ENCODE results near the gene NDUFC1.
A peak's percentile ranks its signal among the peaks of the same experiment; 100 is the strongest.
"Not testable (repeated sequence)": the region's sequence is repeated elsewhere in the genome, so short reads cannot be mapped to it uniquely, and the experiment has no call there.

NDUFC1 gene

DNA sequence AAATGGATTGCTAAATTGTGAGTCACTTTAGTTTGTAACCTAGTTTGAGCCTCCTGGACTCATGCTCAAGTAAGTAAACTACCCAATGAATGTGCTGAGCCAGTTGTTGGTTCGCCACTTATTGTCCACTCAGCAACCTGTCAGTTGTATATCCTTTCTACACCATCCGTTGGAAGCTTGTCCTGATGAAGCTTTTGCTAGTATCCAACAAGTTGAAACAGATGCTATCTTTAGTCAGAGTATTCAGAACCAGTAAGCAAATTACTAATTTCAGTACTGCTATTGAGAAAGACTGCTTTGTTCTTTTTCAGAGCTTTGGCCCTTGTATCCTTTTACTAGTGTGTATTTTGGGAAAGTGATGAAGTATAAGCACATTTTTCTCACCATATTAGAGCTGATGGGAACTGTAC is 5.3 kb downstream of the NDUFC1 start:
- no peak for DNase-seq

- DNase-seq, result no peak
Measured at GRCh38 chr4:139295942-139296299, 6.4 kb downstream of the NDUFC1 start.

GRCh38 chr4:139295206-139295941 is 6.9 kb downstream of the NDUFC1 start:
- DNase-seq, result peak; percentile 96 to 99

- DNase-seq, result no peak
Measured at GRCh38 chr4:139286186-139286698, 16.0 kb downstream of the NDUFC1 start.

DNA sequence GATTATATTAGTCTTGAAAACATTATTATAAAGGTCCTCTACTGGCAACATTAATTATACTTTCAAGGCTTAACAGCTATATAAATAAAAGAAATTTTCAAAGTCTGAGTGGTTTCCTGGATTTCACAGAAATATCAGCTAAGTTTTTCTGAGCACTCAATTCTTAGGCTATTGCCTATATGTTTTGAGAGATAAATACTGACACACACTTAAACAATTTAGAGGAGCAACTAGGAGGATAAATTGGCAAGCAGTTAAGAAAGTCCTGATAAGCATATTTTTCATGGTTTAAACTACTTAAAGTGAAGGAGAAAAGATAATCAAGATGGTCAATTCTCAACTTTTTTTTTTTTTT is 19.6 kb downstream of the NDUFC1 start:
- DNase-seq, result no peak

DNA sequence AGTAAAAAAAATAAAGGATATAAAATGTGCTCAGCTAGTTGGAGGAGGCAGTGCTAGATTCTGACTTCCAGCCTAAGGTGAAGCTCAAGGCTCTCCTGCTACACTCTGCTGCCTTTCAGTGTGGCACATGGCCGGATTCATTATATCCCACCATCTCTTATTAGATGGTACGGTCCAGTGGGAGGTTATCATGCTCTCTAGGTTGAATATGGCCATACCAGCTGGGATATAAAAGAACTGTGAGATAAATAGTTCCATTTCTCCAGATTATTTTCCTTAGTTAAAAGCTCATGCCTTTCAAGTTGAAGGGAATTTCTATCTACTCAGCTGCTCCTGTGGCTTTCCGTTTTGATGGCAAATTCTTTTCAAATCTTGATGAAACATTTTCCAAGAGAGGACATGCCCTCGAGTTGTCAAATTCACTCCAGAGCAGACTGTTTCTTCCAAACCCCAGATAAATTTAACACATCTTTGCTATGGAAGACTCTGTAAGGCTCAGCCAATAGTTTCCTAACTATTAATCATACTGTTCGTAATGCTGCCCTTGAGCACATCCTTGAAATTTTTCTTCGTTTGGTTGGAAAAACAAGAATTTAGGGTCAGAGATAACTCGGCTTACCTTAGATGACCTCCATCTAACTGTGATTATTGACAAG is 20.1 kb downstream of the NDUFC1 start:
- DNase-seq, result no peak

- DNase-seq, result no peak
Measured at GRCh38 chr4:139279760-139280620, 22.3 kb downstream of the NDUFC1 start, which contains the start of gene MGARP. TSS of gene MGARP (minus strand) at chr4:139280225. CDS start at chr4:139280158, 67 bp downstream.

DNA sequence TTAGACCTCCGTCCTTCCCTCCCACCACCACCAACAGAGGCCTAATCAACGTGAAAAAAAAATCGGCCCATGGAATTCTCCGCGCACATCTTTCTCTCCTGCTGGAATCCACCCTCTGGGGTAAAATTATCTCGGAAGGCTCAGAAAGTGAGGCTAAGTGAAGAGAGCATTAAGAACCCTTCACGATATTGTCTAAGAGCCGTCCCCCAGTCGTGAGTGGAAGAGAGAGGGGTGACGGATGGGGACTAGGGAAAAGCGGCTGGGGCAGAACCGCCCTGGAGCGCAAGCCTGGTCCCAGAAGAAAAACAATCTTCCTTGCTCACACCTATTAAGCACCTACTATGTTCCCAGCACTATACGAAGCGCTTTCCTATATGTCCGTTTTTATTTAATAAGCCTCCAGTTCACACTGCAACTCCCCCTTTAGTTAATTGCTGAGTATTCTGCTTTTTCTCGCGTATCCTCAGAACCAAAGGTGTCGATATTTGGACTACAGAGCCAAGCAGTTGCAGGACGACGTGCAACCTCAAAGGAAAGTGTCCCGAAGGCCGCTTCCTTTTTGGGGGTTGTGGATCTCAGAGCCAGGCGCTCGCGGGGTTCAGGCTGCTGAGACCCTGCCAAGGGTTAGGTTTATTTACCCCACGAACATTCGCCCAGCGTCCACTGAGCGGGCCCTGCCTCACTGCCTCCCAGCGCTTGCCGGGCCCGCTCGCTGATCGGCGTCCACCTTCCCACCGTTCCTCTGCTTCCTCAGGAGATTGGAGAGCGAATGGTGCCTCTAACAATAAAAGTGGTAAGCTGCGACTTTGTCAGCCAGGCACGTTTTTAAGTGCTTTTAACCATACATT is 23.1 kb downstream of the NDUFC1 start:
- DNase-seq, result no peak

DNA sequence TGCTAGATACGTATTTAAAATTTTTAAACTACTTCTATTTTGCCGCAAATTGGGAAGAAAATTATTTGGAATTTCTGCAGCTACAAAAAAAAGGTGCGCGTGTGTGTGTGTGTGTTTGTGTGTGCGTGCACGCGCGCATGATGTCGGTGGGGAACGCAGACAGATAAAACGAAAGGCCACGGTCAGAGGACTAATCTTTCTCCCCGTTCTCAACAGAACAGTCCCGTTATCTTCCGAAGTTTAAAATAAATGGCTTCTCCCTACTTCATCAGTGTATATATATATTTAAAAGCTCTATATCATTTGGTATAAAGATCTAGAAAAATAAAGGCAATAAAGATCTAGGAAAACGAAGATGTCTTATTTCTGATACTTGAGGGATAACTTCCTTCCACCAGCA is 23.8 kb downstream of the NDUFC1 start:
- DNase-seq, result no peak

- no peak for DNase-seq
Measured at GRCh38 chr4:139275281-139275735, 27.0 kb downstream of the NDUFC1 start.

DNA sequence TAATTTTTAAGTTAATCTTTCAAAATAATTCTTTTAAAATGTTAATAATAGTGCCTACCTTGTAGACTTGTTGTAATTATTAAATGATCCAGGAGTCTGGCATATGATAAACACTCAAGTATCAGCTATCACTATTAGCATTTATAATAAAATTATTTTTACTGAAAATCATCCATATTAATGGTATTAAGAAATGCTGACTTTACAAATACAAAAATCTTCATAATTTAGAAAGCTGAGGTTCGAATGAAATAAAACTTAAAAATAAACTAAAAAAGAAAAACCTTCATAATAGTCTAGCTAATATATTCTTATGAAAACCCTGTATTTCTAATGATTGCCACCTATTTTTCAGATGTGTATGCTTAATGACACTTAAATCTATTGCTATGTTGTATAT is 27.5 kb downstream of the NDUFC1 start:
- no peak for DNase-seq

GRCh38 chr4:139273835-139274234 is 28.4 kb downstream of the NDUFC1 start:
- no peak for DNase-seq

DNA sequence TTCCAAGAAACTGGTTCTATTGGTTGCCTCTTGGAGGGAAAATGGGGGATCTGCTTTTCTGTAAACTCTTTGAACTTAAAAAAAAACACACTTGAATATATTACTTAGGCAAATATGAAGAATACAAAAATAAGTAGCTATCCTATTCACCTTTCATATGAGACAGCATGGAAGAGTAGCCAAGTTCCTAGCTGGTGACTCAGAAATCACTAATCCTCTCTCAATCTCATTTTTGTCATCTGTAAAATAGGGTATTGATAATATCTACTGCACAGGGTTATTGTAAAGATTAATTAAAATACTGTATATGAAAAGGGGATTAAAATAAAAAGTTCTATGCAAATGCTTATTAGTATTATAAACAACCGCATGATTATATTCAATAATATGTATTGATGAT is 35.0 kb downstream of the NDUFC1 start:
- no peak for DNase-seq

DNA sequence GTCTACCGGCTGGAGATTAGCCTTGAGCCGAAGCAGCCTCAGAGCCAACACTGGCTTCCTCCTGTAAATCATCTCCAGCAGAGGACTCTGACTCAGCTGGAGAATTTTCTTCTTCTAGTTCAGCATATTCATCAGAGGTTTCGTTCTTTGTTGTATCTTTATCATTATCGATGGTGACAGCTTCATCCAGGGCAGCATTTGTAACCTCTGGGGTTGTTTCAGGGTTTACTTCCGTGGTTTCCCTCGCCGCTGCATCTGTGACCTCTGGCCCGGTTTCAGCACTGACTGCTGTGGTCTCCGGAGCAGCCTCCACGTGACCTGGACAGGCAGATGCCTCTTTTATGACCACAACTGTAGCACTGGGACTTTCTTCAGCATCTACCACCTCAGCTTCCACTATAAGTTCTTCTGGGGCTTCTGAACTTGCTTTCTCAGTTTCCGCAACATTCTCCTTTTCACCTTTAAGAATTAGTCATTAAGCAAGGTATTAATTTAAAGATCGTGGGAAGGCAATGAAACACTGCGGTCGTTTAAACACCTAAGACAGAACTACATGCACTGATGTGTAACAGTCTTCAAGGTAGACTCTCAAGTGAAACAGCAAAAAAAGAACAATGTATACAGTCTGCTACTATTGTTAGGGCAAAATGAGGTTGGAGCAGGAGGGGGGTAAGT is 35.6 kb downstream of the NDUFC1 start:
- peak; percentile 35 to 37 for DNase-seq

DNA sequence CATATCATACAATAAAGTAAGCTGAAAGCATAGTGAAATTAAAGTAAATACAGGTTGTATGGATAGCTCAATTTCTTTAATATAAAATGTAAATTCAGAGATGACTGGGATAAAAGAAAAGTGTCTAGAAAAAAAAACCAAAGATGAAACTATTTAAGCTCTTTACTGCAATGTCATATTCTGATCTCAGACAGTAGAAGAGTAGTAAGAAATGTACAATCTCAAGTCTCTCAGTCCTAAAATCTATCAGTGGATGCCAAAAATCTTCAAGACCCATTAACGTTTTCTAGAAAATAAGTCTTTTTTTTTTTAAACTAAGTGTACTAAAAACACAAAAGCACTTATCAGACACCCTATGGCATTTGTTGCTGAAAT is 36.1 kb downstream of the NDUFC1 start:
- no peak for DNase-seq

GRCh38 chr4:139265654-139266053 is 36.6 kb downstream of the NDUFC1 start:
- DNase-seq, result no peak

DNA sequence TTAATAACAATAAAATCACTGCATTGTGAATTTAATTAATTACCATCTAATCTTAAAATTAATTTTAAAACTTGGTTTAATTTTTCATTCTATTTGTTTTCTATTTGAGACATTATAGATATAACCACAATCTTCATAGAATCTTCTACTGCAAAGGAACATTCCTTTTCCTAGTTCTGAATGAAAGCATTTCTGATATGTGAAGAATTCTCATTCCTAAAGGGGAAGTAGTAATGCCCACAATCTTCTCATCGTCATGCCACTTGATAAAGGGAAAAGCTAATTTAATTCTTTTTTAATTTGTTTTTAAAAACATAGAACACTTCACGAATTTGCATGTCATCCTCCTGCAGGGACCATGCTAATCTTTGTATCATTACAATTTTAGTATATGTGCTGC is 45.9 kb downstream of the NDUFC1 start:
- DNase-seq, result no peak

DNA sequence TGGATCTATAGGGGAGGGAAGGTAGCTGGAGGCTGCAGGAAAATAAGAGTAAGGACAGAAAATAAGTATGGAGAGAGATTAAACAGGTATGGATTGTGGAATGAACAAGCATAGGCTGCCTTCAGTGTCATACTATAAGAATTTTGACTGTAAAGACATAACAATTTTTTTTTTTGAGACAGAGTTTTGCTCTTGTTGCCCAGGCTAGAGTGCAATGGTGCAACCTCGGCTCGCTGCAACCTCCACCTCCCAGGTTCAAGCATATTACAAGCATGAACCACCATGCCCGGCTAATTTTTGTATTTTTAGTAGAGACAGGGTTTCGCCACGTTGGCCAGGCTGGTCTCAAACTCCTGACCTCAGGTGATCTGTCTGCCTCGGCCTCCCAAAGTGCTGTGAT is 46.7 kb downstream of the NDUFC1 start:
- DNase-seq, result not testable (repeated sequence)

DNA sequence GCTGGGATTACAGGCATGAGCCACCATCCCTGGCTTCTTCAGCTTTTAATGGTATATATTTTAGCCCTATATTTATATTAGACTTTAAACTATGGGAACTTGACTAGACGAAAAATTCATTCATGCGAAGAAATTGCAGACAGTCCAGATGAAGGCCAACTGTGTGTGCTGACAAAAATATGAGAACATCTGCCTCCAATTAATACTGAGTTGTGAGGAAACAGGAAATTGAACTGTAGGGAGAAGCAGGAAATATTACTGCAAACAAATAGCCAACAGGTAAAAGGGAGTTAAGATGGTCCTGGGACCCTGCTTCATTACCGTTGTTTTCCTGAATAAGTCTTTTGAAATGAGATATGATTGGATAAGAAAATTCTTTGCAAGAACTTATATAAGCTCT is 48.6 kb downstream of the NDUFC1 start:
- no peak for DNase-seq

DNA sequence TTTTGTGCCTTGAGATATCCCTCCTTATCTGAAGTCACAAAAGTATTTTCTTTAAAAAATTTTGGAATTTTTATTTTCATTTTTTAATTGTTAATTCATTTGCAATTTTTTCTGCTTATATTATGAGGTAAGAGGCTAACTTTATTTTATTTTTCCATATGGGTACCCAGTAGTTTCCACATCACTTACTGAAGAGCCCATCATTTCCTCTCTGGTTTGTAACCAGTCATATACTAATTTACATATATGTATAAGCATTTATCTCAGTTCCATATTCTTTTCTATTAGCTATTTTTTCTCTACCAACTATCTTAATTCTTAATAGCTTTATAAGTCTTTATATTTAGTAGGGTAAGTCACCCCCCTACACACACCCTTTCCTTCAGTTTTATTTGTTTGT is 49.2 kb downstream of the NDUFC1 start:
- no peak for DNase-seq

DNA sequence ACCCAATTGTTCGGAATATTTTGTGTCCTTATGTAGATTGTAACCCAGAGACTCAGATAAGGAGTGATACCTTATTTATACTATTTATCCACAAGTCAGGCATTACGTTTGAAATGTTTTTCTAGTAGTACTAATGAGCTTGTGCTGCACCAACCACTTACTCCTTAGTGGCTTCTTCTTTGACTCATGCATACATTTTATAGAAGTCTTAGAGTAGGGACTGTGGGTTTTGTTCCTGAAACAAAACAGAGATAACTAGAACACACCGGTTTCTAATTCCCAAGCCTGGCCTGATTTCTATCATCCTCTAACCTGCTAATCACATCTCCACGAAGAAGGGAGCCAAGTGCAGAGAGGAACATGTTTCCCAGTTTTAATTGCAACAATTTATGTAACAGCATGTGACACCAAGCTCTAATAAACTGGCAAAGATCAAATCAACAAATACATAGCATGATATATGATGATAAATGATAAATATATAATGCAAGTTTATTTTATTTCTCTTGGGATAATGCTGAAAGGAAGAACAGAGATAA is 54.5 kb downstream of the NDUFC1 start:
- no peak for DNase-seq

DNA sequence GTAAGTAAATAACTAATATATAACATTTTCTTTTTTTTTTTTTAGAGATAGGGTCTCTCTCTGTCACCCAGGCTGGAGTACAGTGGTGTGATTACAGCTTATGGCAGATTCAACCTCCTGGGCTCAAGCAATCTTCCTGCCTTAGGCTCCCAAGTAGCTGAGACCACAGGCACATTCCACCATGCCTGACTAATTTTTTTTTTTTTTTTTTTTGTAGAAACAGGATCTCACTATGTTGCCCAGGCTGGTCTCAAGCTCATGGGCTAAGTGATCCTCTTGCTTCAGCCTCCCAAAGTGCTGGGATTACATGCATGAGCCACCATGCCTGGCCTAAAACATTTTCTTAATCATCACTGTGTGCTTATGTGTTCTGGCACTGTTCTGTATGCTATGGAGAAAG is 55.0 kb downstream of the NDUFC1 start:
- no peak for DNase-seq

Data from activated CD4-positive, alpha-beta T cell treated with anti-CD3 and anti-CD28 coated beads for 4 hours (primary cell).